HL-60/S4 treated with retinoic acid at 250 ng/mL for 4 days and 3 days (cell line): ENCODE data around the gene SHC3.

ENCODE experiments used
- in situ Hi-C: fragments of 300-500 bp; cut with MboI; formaldehyde crosslinking; loops from 2 replicates; pipeline ENCODE4 v1.7.0; 2022; ENCODE audit warnings: low sequenced_read_pairs

The SHC3 gene

DNA sequence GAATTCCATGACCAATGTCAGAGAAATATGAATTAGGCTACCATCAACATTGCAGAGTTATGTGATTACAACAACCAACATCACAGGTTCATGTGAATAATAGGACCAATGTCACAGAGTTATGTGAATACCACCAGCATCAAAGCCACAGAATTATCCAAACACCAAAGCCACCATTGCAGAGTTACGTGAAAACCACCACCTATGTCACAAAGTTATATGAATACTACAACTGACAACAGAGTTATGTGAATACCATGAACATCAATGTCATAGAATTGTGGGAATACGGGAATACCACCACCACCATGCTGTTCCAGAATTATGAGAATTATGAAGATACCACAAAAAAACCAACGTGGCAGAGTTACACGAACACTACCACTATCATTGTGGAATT lies 64.8 kb downstream of the SHC3 start:
- in situ Hi-C loops = no loop called here

DNA sequence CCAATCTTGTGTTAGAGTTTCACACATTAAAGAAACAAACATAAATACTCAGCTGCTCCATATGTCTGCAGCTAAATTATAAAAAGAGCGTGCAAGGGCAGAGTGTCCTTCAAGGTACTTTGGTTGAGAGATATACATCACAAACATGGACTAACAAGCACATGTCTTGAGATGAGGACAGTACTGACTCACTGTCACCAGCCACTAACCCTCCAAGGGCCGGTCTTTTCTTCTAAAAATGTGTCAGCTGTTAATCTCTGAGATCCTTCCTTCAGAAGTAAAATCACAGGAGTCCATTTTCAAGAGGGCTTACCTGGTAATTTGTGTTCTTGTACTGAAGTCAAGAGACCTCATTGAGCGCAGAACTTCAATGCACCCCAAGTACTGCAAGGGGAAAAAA lies 66.4 kb downstream of the SHC3 start:
- in situ Hi-C loops = no loop called here

DNA sequence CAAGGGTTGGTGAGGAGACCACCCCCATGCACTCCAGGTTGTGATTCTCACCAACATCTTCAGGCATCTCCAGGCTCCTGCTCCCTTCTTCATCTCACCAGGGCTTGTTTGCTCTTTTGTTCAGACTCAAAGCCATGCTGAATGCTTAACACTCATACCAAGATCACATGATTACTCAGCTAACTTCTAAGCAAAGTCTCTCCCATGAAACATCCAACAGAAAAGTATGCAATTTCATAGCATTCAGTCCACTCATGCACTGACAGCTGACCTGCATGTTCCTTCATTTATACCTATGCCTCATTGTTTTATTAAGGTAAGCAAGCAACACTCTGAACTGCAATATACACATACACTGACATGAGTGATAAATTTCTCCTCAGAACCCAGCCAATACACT lies 69.0 kb downstream of the SHC3 start:
- in situ Hi-C loops = no loop called here

DNA sequence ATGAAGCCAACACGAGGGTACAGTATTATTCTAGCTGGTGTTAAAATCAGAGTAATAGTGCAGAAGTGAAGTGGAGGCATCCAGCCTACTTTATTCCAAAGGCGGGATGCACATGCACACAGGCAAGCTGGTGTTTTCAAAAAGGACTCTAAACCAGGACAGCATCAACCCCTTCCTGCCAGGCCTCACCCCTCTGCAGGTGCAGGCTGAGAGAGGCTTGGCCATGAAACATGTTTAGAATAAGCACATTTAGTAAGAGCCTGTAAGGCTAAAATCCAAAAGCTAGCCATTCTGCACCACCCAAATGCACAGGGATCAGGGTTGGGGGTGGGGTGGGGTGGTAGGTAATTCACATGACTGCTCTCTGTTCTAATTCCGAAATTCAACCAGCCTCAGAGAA lies 71.2 kb downstream of the SHC3 start:
- in situ Hi-C loops = no loop called here

DNA sequence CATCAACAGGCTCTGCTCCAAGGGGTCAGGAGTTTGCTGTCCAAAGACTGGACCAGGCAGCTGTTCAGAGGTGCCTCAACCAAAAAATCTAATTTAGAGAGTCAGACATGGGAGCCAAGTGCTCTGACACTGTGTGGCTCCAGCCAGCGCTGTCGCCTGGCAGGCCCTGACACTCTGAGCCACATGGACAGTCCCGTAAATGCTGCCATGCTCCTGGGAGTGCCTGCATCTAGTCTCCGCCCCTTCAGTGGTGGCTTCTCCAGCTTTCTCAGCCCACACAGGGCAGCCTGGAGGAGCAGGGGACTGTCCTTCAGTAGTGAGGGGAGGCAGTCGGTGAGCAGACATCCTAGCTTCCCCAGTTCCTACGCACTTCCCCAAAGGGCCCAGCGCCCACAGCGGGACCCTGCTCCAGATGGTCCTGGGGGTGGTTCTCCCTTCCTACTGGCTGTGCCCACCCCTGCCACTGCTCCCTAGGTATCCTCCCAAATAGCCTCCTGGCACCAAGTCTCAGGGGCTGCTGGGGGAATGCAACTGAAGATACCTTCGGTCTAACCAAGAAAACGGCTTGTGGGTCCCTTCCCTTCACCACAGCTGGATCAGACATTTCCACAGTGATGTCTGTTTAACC lies 72.3 kb downstream of the SHC3 start:
- in situ Hi-C loops = no loop called here

DNA sequence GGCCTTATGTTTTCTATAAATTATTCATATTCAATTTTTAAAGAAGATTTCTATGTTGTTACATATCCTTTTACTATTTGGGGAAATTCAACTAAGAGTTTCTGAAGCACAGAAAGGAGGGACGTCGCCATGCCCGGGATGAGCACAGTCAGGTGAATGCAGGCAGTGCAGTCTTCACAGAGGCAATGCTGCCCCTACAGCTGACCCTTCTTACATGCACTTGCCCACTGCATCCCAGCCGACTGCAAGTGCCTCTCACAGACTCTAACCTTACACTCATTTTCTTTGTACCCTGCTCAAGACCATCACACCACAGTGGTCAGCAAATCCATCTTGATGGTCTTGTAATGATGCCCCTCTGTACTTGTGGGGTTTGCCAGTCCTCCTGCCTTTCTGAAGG lies 73.8 kb downstream of the SHC3 start:
- in situ Hi-C loops = no loop called here

DNA sequence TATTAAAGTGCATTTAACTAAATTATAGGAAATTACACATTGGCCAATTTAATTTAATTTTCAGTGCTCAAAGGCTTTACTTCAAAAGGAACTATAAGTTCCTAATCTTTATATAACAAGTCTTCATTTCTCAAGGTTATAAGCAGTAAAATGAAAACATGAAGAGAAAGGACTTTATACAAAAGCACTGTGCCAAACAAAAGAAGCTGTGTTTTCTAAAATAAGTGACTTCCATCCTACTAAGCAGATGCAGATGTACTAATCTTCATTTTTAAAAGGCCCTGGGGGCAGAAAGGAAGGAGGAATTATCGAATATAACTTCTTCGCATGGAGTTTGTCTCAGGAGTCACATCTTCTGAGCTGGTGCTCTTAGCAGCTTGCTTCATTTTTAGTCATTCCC lies 81.4 kb downstream of the SHC3 start:
- in situ Hi-C loops = no loop called here

DNA sequence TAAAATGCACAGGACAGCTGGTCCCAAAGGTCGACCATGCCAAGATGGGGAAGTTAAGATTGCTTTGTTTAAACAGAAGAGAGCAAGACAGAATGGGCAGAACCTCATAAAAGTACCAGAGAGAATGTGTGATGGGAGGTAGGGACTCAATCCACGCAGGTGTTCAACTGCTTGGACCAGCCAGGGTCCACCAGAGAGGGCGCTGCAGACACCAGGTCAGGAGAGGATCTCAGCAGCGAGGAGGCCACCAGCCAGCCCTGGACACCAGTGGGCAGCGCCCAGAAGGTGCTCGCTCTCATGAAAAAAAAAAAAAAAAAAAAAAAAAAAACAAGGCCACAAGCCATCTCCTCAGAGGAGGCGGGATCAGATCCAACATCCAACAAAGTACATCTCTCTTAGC lies 81.8 kb downstream of the SHC3 start:
- in situ Hi-C loops = no loop called here

DNA sequence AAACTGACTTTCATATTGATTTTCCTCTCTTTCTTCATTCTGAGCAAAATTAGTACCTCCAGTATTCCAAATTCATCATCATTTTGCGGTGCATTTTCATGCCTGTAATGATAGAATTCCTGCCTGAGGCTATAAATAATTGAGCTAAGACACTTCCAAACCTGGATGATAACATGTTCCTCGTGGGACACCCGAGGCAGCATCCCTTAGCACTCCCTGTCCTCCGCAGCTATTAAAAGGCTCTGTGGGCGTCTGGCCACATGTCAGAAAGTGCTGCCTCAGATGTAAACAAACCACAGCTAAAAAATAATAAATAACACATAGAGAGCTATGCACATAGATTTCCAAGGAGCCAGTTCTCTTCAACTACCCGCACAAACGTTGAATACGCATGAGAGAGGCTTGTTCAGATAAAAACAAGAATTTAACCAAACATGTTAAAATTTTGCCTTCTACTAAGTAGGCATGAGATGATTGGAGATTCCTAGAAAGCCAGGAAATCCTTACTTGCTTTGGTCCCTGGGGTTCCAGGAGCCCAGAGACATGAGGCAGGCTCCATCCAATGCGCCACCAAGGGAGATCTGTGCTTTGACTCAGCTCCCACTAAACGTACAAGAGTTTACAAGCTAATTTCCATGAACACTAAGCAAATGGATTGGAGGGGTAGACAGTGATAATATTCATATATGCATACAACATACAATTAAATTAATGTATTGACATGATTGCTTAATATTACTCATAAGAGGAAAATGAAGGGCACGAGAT lies 82.7 kb downstream of the SHC3 start:
- in situ Hi-C loops = no loop called here

DNA sequence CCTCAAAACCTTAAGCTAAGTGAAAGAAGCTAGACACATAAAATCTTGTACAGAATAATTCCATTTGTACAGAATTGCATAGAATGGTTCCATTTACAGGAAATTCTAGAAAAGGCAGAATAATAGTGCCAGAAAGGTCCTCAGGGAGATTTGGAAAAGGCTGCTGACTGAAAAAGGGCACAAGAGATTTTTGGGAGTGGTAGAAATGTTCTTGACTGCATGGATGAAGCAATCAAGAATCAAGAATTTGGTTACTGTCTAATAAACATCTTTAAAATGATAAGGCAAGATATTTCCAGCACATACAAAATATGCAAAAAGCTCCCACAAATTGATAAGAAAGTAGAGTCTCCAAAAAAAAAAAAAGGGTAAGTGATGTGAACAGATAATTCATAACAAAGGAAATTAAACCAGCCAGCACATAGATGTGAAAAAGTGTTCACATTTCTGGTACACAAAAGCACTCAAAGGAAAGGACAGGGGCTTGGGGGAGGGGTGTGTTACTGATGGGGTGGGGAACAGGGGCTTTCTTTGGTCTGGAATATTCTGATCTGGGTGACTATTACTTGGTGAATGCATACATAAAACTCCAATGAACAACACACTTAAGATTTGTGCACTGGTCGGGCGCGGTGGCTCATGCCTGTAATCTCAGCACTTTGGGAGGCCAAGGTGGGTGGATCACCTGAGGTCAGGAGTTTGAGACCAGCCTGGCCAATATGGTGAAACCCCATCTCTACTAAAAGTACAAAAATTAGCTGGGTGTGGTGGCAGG lies 85.2 kb downstream of the SHC3 start:
- in situ Hi-C loops = no loop called here

DNA sequence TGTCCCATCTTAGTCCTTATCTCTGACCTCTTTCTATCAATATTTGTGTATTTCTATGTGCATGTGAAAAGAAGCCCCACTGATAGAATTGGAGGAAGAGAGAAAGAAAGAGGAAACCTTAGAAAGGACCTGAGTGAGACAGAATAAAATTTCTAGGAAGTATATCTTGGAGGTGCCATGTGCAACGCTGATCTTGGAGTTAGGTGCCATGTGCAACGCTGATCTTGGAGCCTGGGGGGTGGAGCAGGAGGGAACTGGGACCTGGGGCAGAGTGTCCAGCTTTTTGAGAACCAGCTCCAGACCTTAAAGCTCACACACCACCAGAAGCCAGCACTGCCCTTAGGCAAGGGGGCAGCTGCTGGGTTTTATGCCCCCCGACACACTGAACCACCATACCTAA lies 89.4 kb downstream of the SHC3 start:
- in situ Hi-C loops = no loop called here

DNA sequence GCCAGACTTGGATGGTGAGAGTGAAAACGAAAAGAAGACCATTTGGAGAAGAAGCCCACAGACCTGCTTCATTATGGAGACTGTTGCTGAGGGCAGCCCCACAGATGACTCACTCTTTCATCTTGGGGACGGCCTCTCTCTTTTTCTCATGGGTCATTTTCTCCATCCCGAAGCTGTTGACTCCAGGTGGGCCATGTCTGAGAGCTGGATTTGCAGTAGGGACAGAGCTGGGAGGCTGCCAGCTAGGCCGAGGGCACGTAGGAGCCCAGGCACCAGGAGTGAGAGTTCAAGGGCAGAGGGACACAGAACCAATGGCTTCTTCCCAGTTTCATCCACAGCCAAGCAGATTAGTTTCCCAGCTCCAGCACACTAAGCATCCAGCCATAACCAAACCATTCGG lies 95.0 kb downstream of the SHC3 start:
- in situ Hi-C loops = no loop called here

DNA sequence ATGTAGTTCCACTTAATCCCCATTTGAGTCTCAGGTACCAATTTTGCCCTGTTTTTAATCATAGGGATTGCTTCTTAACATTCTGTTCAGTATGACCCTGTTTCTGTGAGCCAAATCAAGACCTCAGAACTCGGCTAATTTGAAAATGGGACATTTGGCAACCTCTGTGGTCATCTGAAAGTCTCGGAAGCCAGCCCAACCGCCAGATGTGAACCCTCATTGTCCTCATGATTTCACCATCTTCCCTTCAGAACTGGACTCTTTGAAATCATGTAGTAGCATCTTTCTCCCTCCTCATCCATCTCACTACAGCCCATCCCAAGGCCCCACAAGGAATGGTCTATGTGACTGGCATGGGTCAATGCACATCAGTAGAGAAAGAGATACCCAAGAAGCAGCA lies 98.4 kb downstream of the SHC3 start:
- in situ Hi-C loops = no loop called here

DNA sequence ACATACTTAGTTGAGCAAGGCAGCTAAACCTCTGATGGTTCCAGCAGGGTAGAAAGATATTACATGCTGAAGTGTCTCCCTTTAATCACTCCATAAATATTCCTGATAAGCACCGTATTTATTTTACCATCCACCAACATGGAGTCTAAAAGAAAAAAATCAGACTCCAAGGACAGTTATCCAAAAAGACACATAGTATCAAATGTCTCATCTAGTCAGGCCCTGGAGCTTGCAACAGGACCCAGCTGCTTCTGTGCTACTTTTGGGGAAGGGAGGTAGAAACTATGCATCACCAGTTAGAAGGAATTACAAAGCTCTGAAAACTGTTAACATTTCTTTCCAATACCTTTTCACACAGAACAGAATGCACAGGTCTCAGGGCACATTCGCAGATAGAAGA lies 99.2 kb downstream of the SHC3 start:
- in situ Hi-C loops = no loop called here

DNA sequence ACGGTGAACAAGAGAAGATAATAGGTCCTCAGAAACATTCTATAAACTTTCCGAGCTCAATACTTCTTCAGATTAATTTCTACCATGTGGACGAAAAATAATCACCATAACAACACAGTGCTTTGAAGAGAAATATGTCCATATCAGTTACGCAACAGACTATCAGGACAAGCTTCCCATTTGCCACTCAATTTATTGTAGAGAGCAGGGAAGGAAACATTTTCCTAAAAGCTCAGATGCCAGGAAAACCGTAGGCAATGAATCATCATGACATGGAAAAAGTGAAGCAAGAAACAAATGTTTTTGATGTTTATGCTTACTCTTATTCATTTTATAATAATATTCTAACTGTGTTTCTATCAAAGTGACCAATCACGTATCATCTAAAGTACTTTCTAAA lies 99.8 kb downstream of the SHC3 start:
- in situ Hi-C loops = no loop called here

DNA sequence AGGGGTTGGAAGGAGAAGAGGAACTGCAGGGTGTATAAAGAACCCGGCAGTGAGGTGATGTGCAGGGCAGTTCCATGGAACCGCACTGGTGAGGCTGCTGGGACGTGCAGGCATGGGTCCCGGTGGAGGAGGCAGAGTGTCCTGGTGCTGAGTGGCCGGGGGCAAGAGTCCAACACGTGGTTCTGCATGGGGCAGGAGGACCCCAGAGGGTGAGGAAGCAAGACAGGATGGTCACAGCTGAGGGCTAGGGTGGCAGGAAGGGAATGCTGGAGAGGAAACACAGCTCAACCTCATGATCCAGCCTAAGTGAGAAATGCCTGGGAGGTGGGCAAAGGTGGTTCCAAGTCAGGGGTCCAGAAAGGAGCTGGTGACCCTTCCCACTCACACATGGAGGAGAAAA lies 100.2 kb downstream of the SHC3 start:
- in situ Hi-C loops = no loop called here

DNA sequence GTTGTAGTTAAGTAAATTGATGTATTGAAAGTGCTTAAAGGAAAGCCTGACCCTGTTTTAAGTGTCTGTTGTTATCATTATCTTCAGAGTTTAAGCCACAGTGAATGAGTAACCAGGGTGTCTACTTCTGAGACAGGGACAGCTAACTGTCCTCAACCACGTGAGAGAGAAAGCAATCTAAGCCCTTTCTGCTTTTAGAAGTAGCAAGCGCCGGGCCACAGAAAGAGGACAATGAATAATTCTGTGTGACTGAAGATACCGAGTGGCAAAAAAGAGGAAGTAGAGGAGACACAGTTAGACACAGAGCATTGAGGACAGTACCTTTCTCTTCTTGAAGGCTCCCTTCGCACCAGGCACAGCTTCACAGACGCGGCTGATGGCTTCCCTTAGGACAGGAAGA lies 101.1 kb downstream of the SHC3 start:
- in situ Hi-C loops = no loop called here

DNA sequence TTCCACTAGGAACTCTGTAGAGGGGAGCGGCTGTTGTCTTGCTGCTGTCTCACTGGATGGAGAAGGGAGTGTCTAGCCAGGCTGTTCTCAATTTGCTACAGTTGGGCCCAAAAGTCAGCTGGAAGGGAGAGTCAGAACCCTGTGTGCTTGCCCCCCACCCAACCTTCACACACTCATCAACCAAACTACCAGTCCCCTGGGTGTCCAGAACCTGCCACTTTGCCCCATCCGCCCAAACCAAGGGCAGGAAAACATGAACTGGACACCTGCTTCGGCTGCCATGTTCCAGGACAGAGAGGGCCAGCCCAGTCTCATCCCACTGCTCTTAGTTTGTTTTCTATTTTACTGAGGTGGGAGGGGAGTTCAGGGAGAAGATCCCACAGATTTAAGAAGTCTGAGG lies 105.2 kb downstream of the SHC3 start:
- in situ Hi-C loops = no loop called here

DNA sequence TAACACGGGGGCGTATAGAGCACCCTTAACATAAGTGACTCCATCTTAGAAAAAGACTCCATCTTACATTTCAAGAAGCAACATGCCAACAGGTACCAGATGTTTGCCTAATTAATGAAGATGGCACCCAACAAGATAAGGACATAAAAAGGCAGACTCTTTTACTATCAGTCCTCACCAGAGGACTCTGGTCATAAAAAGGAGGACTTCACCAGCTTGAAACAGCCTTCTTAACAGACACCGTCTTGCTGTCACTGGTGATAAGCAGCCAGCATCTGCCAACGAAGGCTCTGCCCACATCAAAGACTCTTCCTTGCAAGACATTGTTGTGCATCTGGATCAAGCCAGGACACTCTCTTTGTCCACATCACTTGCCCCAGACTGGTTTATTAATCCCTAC lies 107.0 kb downstream of the SHC3 start:
- in situ Hi-C loops = no loop called here

DNA sequence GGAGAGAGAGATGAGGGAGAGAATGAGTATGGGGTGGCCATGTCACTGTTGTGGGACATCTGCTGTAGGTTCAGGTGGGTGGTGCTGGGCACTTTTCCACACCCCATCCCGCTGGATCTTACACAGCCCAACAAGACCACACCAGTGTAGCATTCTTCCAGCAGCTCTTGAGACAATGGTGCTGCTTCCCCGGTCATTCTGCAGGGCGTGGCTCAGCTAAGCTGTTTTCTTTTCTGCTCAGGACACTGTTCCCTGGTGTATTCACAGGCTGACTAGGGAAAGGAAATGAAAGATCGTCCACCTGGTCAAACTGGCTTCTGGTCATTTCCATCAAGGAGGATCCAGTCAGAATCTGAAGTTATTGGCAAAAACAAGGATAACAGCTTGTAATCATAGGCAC lies 111.8 kb downstream of the SHC3 start:
- in situ Hi-C loops = no loop called here

DNA sequence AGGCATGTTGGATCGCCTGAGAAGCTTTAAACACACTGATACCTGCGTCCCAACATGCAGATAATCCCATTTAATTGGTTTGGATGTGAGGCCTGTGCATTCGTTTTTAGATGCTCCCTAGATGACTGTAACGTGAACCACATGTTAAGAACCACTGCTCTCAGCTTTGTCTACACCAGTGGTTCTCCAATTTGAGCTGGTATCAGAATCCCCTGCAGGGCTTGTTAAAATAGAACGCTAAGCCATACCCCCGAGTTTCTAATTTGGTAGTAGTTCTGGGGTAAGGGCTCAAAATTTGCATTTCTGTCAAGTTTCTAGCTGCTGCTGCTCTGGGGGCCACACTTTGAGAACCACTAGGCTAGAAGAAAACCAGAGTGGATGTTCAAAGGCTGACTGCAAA lies 112.7 kb downstream of the SHC3 start:
- in situ Hi-C loops = no loop called here

DNA sequence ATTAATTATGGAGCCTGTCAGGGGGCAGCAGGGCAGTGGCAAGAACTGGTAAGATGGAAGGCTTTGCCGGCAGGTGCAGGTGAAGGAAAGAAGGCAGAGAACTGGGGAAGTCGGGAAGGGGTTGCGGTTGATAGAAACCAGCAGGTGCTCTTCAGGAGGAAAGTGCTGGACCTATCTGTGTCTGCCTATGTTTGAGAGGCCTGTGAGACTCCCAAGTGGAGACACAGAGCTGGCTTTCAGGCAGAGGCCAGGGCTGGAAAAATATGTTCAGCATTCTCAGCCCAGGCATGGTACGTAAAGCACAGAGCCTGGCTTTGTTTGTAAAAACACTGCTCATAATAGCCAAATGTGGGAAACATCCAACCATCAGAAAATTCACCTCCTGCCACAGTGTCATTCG lies 117.8 kb downstream of the SHC3 start:
- in situ Hi-C loops = no loop called here
